HFFc6 (cell line): ENCODE results near the gene ARF4. TPM values are rescaled to one million over a fixed set of nuclear protein-coding genes. Genes with fewer than 3 reads are reported as not detected.
"Not testable (repeated sequence)": the region's sequence is repeated elsewhere in the genome, so short reads cannot be mapped to it uniquely, and the experiment has no call there.

Source experiments
- DNase-seq: peaks from one replicate; pipeline ENCODE4 v3.0.0-alpha.2; 2018
- H3K27ac Mint-ChIP-seq: 2 replicates; pipeline ENCODE4 v1.8.0; 2020; ENCODE audit warnings: mild to moderate bottlenecking, mixed read lengths
- H3K27me3 Mint-ChIP-seq: 2 replicates; pipeline ENCODE4 v1.8.0; 2021; ENCODE audit warnings: mild to moderate bottlenecking, moderate library complexity, mixed read lengths; ENCODE audit not compliant: insufficient read depth
- H3K36me3 Mint-ChIP-seq: 2 replicates; pipeline ENCODE4 v1.8.0; 2021; ENCODE audit warnings: low read depth, mixed read lengths
- H3K4me1 Mint-ChIP-seq: 2 replicates; pipeline ENCODE4 v1.8.0; 2020; ENCODE audit warnings: low read depth, mixed read lengths
- H3K4me3 Mint-ChIP-seq: 2 replicates; pipeline ENCODE4 v1.8.0; 2020; ENCODE audit warnings: mild to moderate bottlenecking, moderate library complexity, mixed read lengths
- H3K9me3 Mint-ChIP-seq: 2 replicates; pipeline ENCODE4 v1.8.0; 2020; ENCODE audit warnings: mild to moderate bottlenecking, mixed read lengths
- total RNA-seq, 6 experiments: library from RNA; stranded (reverse); fragmentation: NEBNext Ultra II Directional; extraction: Animal tissue kit (Norgen Biotek cat#: 25700); gene quantifications; 2 replicates in 1 of 6; 3 replicates in 5 of 6; pipeline ENCODE4 v1.2.3, GENCODE V29; 2021
- TF ChIP-seq, protein P1 (sequence below): fragments of 200-600 bp; sonication (generic); IDR thresholded peaks from 2 replicates; pipeline ENCODE4 v1.5.0; 2021; ENCODE audit warnings: antibody characterized with exemption, mild to moderate bottlenecking

Gene ARF4
- total RNA-seq, 6 experiments from 2014 or later: 446 to 567 (median 535) TPM

GRCh38 chr3:57624801-57625200, 27.7 kb upstream of the ARF4 start:
- no peak for DNase-seq
- TF ChIP-seq, protein P1, sequence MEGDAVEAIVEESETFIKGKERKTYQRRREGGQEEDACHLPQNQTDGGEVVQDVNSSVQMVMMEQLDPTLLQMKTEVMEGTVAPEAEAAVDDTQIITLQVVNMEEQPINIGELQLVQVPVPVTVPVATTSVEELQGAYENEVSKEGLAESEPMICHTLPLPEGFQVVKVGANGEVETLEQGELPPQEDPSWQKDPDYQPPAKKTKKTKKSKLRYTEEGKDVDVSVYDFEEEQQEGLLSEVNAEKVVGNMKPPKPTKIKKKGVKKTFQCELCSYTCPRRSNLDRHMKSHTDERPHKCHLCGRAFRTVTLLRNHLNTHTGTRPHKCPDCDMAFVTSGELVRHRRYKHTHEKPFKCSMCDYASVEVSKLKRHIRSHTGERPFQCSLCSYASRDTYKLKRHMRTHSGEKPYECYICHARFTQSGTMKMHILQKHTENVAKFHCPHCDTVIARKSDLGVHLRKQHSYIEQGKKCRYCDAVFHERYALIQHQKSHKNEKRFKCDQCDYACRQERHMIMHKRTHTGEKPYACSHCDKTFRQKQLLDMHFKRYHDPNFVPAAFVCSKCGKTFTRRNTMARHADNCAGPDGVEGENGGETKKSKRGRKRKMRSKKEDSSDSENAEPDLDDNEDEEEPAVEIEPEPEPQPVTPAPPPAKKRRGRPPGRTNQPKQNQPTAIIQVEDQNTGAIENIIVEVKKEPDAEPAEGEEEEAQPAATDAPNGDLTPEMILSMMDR: no peak
- Mint-ChIP-seq H3K9me3 (no peaks in the 10 kb centered on the region), H3K4me3 (no peak overlapping the region), H3K4me1 (no peaks in the 10 kb centered on the region), H3K27me3 (no peaks in the 10 kb centered on the region; the same call in 1 of the 2 replicates), H3K27ac (no peak overlapping the region), H3K36me3 (peaks cover 11% of the 10 kb centered on the region)

DNA sequence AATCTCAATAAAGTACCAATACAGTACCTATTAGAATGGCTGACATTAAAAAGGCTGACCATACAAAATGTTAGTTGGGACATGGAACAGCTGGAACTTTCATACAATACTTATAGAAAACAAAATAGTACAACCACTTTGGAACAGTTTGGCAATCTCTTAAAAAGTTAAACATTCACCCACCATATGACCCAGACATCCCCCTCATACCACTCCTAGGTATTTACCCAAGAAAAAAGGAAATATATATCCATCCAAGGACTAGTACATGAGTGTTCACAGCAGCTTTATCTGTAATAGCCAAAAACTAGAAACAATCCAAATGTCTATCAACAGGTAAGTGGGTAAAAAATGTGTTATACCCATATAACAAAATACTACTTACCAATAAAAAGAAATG, 25.2 kb upstream of the ARF4 start:
- Mint-ChIP-seq H3K27ac (no peak overlapping the region), H3K4me3 (no peak overlapping the region), H3K9me3 (no peaks in the 10 kb centered on the region), H3K4me1 (no peaks in the 10 kb centered on the region), H3K27me3 (no peaks in the 10 kb centered on the region; the same call in 1 of the 2 replicates), H3K36me3 (peaks cover under 1% of the 10 kb centered on the region; the same call in 1 of the 2 replicates)
- TF ChIP-seq, protein P1: no peak
- no peak for DNase-seq

DNA sequence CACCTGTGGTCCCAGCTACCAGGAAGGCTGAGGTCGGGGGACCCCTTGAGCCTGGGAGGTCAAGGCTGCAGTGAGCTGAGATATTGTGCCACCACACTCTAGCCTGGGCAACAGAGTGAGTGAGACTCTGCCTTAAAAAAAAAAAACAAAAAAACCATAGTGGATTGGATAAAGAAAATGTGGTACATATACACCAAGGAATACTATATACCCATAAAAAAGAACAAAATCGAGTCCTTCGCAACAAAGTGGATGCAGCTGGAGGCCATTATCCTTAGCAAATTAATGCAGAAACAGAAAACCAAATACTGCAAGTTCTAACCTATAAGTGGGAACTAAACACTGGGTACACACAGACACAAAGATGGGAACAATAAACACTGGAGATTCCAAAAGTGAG, 20.6 kb upstream of the ARF4 start:
- Mint-ChIP-seq H3K36me3 (no peaks in the 10 kb centered on the region), H3K4me1 (no peaks in the 10 kb centered on the region), H3K27me3 (no peaks in the 10 kb centered on the region; the same call in none of the 2 replicates), H3K27ac (no peak overlapping the region), H3K4me3 (no peak overlapping the region), H3K9me3 (no peaks in the 10 kb centered on the region)
- TF ChIP-seq, protein P1: no peak
- no peak for DNase-seq

- Mint-ChIP-seq H3K9me3 (no peaks in the 10 kb centered on the region), H3K27ac (no peak overlapping the region), H3K36me3 (peaks cover 8% of the 10 kb centered on the region; the same call in 1 of the 2 replicates)
Measured at GRCh38 chr3:57616233-57616632, 19.1 kb upstream of the ARF4 start.

GRCh38 chr3:57611870-57612269, 14.7 kb upstream of the ARF4 start:
- H3K4me1 Mint-ChIP-seq, H3K27ac Mint-ChIP-seq, DNase-seq, H3K9me3 Mint-ChIP-seq, H3K4me3 Mint-ChIP-seq, H3K27me3 Mint-ChIP-seq: not testable (repeated sequence)
- peaks cover 37% of the 10 kb centered on the region for H3K36me3 Mint-ChIP-seq

More at GRCh38 chr3:57616233-57616632, 19.1 kb upstream of the ARF4 start:
- H3K27me3 Mint-ChIP-seq: no peaks in the 10 kb centered on the region; the same call in none of the 2 replicates
- no peak for DNase-seq
- H3K4me1 Mint-ChIP-seq: no peaks in the 10 kb centered on the region
- H3K4me3 Mint-ChIP-seq: no peak overlapping the region
- TF ChIP-seq, protein P1: no peak

- Mint-ChIP-seq H3K4me1 (no peaks in the 10 kb centered on the region), H3K27ac (no peak overlapping the region), H3K36me3 (peaks cover 36% of the 10 kb centered on the region), H3K27me3 (no peaks in the 10 kb centered on the region), H3K9me3 (peaks cover 7% of the 10 kb centered on the region), H3K4me3 (no peak overlapping the region)
- TF ChIP-seq, protein P1: no peak
- no peak for DNase-seq
Measured at GRCh38 chr3:57605683-57606082, 8.5 kb upstream of the ARF4 start.
